Measurements from ENCODE around the gene MRGPRG.

MRGPRG gene

DNA sequence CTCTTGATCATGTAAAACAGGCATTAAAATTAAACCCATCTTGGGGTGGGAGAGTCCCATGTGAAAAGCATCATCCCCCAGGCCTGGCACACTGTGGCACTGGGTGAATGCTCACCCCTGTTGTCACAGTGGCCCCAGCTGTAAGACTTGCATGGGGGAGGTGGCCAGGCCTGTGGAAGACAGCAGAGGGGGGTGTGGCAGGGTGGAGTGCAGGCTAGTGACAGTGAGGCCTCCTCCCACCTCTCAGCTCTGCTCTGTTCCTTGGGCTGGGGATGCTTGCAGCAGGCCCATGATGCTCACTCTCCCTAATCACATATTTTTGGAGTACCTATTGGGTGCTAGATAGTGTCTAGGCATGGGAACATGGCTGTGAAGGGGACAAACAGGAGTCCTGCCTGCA is 43.4 kb downstream of the MRGPRG start:
- Histone ChIP-seq H4K8ac (ENCODE audit: low read length) (no peak overlapping the region), H2BK5ac (ENCODE audit: low read depth, low read length, poor library complexity, severe bottlenecking) (no peak overlapping the region), H3K79me1 (replicated peaks; ENCODE audit: low read length, poor library complexity, severe bottlenecking) (no peaks in the 10 kb centered on the region), H2BK15ac (ENCODE audit: low read depth, poor library complexity, severe bottlenecking) (no peak overlapping the region), H3K14ac (ENCODE audit: low read length in 2 of 2) (no peak overlapping the region), H3K27me3 (ENCODE audit: control insufficient read depth in 1 of 2, insufficient read depth in 1 of 2, low read length in 2 of 2) (peaks cover 0 to 21% of the 10 kb centered on the region in 2 experiments), H3K9ac (ENCODE audit: low read length) (no peak overlapping the region), H4K91ac (ENCODE audit: low read length) (no peak overlapping the region), H2BK120ac (ENCODE audit: low read depth, low read length) (no peak overlapping the region), H3K4me2 (ENCODE audit: low read length, poor library complexity, severe bottlenecking) (no peak overlapping the region), H3K36me3 (ENCODE audit: control insufficient read depth in 1 of 2, insufficient read depth in 2 of 2, low read depth in 1 of 2, low read length in 2 of 2) (no peaks in the 10 kb centered on the region), H2AFZ (ENCODE audit: low read depth, low read length) (no peak overlapping the region), H3K4me3 (ENCODE audit: insufficient read depth in 1 of 2, low read depth in 1 of 2, low read length in 2 of 2) (no peak overlapping the region), H3K23ac (ENCODE audit: low read length in 2 of 2) (no peak overlapping the region), H3K18ac (ENCODE audit: low read depth in 1 of 2, low read length in 2 of 2) (no peak overlapping the region), H3K4me1 (ENCODE audit: control insufficient read depth, insufficient read depth, low read depth, low read length) (peaks cover 4% of the 10 kb centered on the region), H2AK5ac (ENCODE audit: low read length, severe bottlenecking) (no peak overlapping the region), H3K27ac (ENCODE audit: low read length, poor library complexity, severe bottlenecking) (no peak overlapping the region), H3K9me3 (ENCODE audit: control insufficient read depth, low read length) (peaks cover 21% of the 10 kb centered on the region), H3K4ac (ENCODE audit: low read depth in 1 of 2, low read length in 2 of 2) (no peak overlapping the region), H2BK12ac (ENCODE audit: low read length in 2 of 2) (no peak overlapping the region)
- no peak for DNase-seq

DNA sequence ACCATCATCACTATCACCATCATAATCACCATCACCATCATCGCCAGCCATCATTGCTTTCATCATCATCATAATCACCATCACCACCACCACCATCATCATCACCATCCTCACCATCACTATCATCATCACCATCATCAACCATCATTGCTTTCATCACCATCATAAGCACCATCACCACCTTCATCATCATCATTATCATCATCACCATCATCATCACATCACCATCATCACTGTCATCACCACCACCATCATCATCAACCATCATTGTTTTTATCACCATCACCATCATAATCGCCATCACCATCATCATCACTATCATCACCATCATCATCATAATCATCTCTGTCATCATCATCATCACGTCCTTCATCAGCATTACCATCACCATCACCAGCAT is 44.2 kb downstream of the MRGPRG start:
- Histone ChIP-seq H2AFZ (ENCODE audit: low read depth, low read length) (no peak overlapping the region), H3K79me1 (replicated peaks; ENCODE audit: low read length, poor library complexity, severe bottlenecking) (no peaks in the 10 kb centered on the region), H3K23ac (ENCODE audit: low read length in 2 of 2) (no peak overlapping the region), H3K4me1 (ENCODE audit: control insufficient read depth, insufficient read depth, low read depth, low read length) (peaks cover 12% of the 10 kb centered on the region), H3K36me3 (ENCODE audit: control insufficient read depth in 1 of 2, insufficient read depth in 2 of 2, low read depth in 1 of 2, low read length in 2 of 2) (no peaks in the 10 kb centered on the region), H2BK12ac (ENCODE audit: low read length in 2 of 2) (no peak overlapping the region), H3K27ac (ENCODE audit: low read length, poor library complexity, severe bottlenecking) (no peak overlapping the region), H2BK15ac (ENCODE audit: low read depth, poor library complexity, severe bottlenecking) (no peak overlapping the region), H2BK120ac (ENCODE audit: low read depth, low read length) (no peak overlapping the region), H3K18ac (ENCODE audit: low read depth in 1 of 2, low read length in 2 of 2) (no peak overlapping the region), H3K4ac (ENCODE audit: low read depth in 1 of 2, low read length in 2 of 2) (no peak overlapping the region), H3K27me3 (ENCODE audit: control insufficient read depth in 1 of 2, insufficient read depth in 1 of 2, low read length in 2 of 2) (peaks cover 0 to 21% of the 10 kb centered on the region in 2 experiments), H2BK5ac (ENCODE audit: low read depth, low read length, poor library complexity, severe bottlenecking) (no peak overlapping the region), H3K9ac (ENCODE audit: low read length) (no peak overlapping the region), H3K9me3 (ENCODE audit: control insufficient read depth, low read length) (peaks cover 21% of the 10 kb centered on the region), H4K8ac (ENCODE audit: low read length) (no peak overlapping the region), H3K4me2 (ENCODE audit: low read length, poor library complexity, severe bottlenecking) (no peak overlapping the region), H4K91ac (ENCODE audit: low read length) (no peak overlapping the region), H3K14ac (ENCODE audit: low read length in 2 of 2) (no peak overlapping the region), H2AK5ac (ENCODE audit: low read length, severe bottlenecking) (no peak overlapping the region), H3K4me3 (ENCODE audit: insufficient read depth in 1 of 2, low read depth in 1 of 2, low read length in 2 of 2) (no peak overlapping the region)
- DNase-seq = no peak
- 81% methylated on average over 3 of the region's 3 CpGs for WGBS

DNA sequence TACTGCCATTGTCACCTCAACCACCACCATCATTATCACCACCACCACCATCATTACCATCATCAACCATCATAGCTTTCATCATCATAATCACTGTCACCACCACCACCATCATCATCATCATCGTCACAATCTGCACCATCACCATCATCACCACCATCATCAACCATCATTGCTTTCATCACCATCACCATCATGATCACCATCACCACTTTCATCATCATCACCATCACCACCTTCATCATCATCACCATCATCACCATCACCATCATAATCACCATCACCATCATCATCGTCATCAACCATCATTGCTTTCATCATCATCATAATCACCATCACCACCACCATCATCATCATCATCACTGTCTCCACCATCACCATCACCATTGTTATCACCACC is 44.8 kb downstream of the MRGPRG start:
- Histone ChIP-seq H3K36me3 (ENCODE audit: control insufficient read depth in 1 of 2, insufficient read depth in 2 of 2, low read depth in 1 of 2, low read length in 2 of 2) (no peaks in the 10 kb centered on the region), H4K91ac (ENCODE audit: low read length) (no peak overlapping the region), H4K8ac (ENCODE audit: low read length) (no peak overlapping the region), H3K27me3 (ENCODE audit: control insufficient read depth in 1 of 2, insufficient read depth in 1 of 2, low read length in 2 of 2) (peaks cover 0 to 21% of the 10 kb centered on the region in 2 experiments), H2BK120ac (ENCODE audit: low read depth, low read length) (no peak overlapping the region), H3K4me3 (ENCODE audit: insufficient read depth in 1 of 2, low read depth in 1 of 2, low read length in 2 of 2) (no peak overlapping the region), H3K79me1 (replicated peaks; ENCODE audit: low read length, poor library complexity, severe bottlenecking) (no peaks in the 10 kb centered on the region), H2AFZ (ENCODE audit: low read depth, low read length) (no peak overlapping the region), H2BK12ac (ENCODE audit: low read length in 2 of 2) (no peak overlapping the region), H3K9ac (ENCODE audit: low read length) (no peak overlapping the region), H3K4me2 (ENCODE audit: low read length, poor library complexity, severe bottlenecking) (no peak overlapping the region), H2AK5ac (ENCODE audit: low read length, severe bottlenecking) (no peak overlapping the region), H3K14ac (ENCODE audit: low read length in 2 of 2) (no peak overlapping the region), H3K18ac (ENCODE audit: low read depth in 1 of 2, low read length in 2 of 2) (no peak overlapping the region), H2BK5ac (ENCODE audit: low read depth, low read length, poor library complexity, severe bottlenecking) (no peak overlapping the region), H3K9me3 (ENCODE audit: control insufficient read depth, low read length) (peaks cover 21% of the 10 kb centered on the region), H3K4ac (ENCODE audit: low read depth in 1 of 2, low read length in 2 of 2) (no peak overlapping the region), H3K27ac (ENCODE audit: low read length, poor library complexity, severe bottlenecking) (no peak overlapping the region), H2BK15ac (ENCODE audit: low read depth, poor library complexity, severe bottlenecking) (no peak overlapping the region), H3K23ac (ENCODE audit: low read length in 2 of 2) (no peak overlapping the region), H3K4me1 (ENCODE audit: control insufficient read depth, insufficient read depth, low read depth, low read length) (peaks cover 17% of the 10 kb centered on the region)
- no peak for DNase-seq
- WGBS = 83% methylated on average over 2 of the region's 2 CpGs

DNA sequence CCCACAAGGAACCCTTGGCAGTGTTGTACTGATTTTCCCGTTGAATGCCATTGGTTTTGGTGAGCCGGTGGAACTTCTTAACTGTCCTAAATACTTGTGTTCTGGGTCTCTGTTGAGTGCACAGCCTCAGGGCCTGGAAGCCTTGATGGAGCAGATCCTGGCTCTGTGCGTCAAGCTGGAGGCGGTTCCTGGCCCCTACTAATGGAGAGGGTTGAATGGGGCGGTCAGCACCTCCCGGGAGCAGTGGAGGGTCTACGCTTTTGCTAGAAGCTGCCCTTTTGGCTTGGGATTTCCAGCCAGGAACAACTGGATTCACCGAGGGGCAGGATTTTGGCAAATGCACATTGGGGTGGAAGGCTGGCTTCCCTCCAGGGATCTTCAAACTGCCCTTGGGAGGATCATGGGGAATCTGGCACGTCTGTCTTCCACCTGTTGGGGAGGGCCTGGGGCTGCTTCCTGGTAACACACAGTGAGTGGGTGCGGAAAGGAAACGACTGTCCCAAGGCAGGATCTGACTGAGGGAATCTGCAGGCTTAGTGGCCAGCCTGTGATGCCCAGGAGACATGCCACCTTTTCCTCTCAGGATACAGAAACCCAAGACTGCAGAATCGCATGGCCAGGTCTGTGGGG is 46.6 kb downstream of the MRGPRG start:
- Histone ChIP-seq H3K18ac (ENCODE audit: low read depth in 1 of 2, low read length in 2 of 2) (no peak overlapping the region), H2AK5ac (ENCODE audit: low read length, severe bottlenecking) (no peak overlapping the region), H2AFZ (ENCODE audit: low read depth, low read length) (no peak overlapping the region), H3K9me3 (ENCODE audit: control insufficient read depth, low read length) (peaks cover 16% of the 10 kb centered on the region), H4K8ac (ENCODE audit: low read length) (no peak overlapping the region), H2BK120ac (ENCODE audit: low read depth, low read length) (no peak overlapping the region), H4K91ac (ENCODE audit: low read length) (no peak overlapping the region), H3K27ac (ENCODE audit: low read length, poor library complexity, severe bottlenecking) (no peak overlapping the region), H3K27me3 (ENCODE audit: control insufficient read depth in 1 of 2, insufficient read depth in 1 of 2, low read length in 2 of 2) (peaks cover 0 to 32% of the 10 kb centered on the region in 2 experiments), H3K14ac (ENCODE audit: low read length in 2 of 2) (no peak overlapping the region), H3K23ac (ENCODE audit: low read length in 2 of 2) (no peak overlapping the region), H3K9ac (ENCODE audit: low read length) (no peak overlapping the region), H2BK5ac (ENCODE audit: low read depth, low read length, poor library complexity, severe bottlenecking) (no peak overlapping the region), H3K36me3 (ENCODE audit: control insufficient read depth in 1 of 2, insufficient read depth in 2 of 2, low read depth in 1 of 2, low read length in 2 of 2) (no peaks in the 10 kb centered on the region), H2BK12ac (ENCODE audit: low read length in 2 of 2) (no peak overlapping the region), H3K4me3 (ENCODE audit: insufficient read depth in 1 of 2, low read depth in 1 of 2, low read length in 2 of 2) (no peak overlapping the region), H3K4me1 (ENCODE audit: control insufficient read depth, insufficient read depth, low read depth, low read length) (peaks cover 17% of the 10 kb centered on the region), H2BK15ac (ENCODE audit: low read depth, poor library complexity, severe bottlenecking) (no peak overlapping the region), H3K79me1 (replicated peaks; ENCODE audit: low read length, poor library complexity, severe bottlenecking) (no peaks in the 10 kb centered on the region), H3K4ac (ENCODE audit: low read depth in 1 of 2, low read length in 2 of 2) (no peak overlapping the region), H3K4me2 (ENCODE audit: low read length, poor library complexity, severe bottlenecking) (no peak overlapping the region)
- DNase-seq = no peak
- WGBS = 90% methylated on average over 12 of the region's 12 CpGs
